ENCODE results near the gene GALT. TPM values are rescaled to one million over a fixed set of nuclear protein-coding genes. Genes with fewer than 3 reads are reported as not detected.

GALT gene
- total and polyA plus RNA-seq, 4 donors = 58.6 to 196 (median 115) TPM

- peak within 1 kb of the TSS; percentile 73 to 85 (median 77) for H3K4me3 ChIP-seq (ENCODE audit: low read depth in 1 of 3, low read length in 3 of 3)
- H3K27ac ChIP-seq (ENCODE audit: low read depth in 1 of 2, low read length in 2 of 2) = peak within 1 kb of the TSS; percentile 80 to 86
- TF ChIP-seq ATF3 (IDR thresholded peaks at IDR 0.05) (no peak), SP1 (IDR thresholded peaks at IDR 0.05) (peak; percentile 70), FOXA1 (IDR thresholded peaks at IDR 0.05) (no peak), EGR1 (IDR thresholded peaks at IDR 0.05; ENCODE audit: low read depth in 2 of 2) (no peak), CTCF (IDR thresholded peaks at IDR 0.05; ENCODE audit: low read depth, low read length, missing input control) (no peak), YY1 (IDR thresholded peaks at IDR 0.05) (peak; percentile 58), MAX (IDR thresholded peaks at IDR 0.05) (no peak), FOXA2 (IDR thresholded peaks at IDR 0.05) (no peak), RXRA (IDR thresholded peaks at IDR 0.05) (no peak), NR2F2 (IDR thresholded peaks at IDR 0.05) (no peak), REST (IDR thresholded peaks at IDR 0.05) (peak; percentile 71), JUND (IDR thresholded peaks at IDR 0.05) (no peak), RAD21 (IDR thresholded peaks at IDR 0.05) (peak in 1 of 2 donors; percentile 3), HNF4A (conservative IDR thresholded peaks at IDR 0.05) (peak; percentile 8 to 15), ZBTB33 (IDR thresholded peaks at IDR 0.05) (no peak), HNF4G (IDR thresholded peaks at IDR 0.05) (no peak), GABPA (IDR thresholded peaks at IDR 0.05 in 1 of 2, conservative IDR thresholded peaks at IDR 0.05 in 1 of 2) (peak in 1 of 2 donors; percentile 39), TAF1 (conservative IDR thresholded peaks at IDR 0.05) (no peak)
- DNase-seq (ENCODE audit: low spot score) = peak; percentile 95
- peaks cover 12 to 56% (median 53%) of the 10 kb centered on the region in 4 donors for H3K4me1 ChIP-seq (ENCODE audit: control insufficient read depth in 4 of 4, insufficient read depth in 4 of 4, low read length in 3 of 4)
- no peaks in the 10 kb centered on the region for H3K27me3 ChIP-seq (ENCODE audit: control insufficient read depth in 4 of 4, insufficient read depth in 4 of 4, low read length in 3 of 4)
- H3K9me3 ChIP-seq (ENCODE audit: control insufficient read depth in 4 of 4, low read length in 3 of 4) = no peaks in the 10 kb centered on the region
- peaks cover 0 to 4% (median 2%) of the 10 kb centered on the region in 4 donors for H3K36me3 ChIP-seq (ENCODE audit: control insufficient read depth in 4 of 4, insufficient read depth in 3 of 4, low read depth in 1 of 4, low read length in 3 of 4)
- WGBS = under 1% methylated on average over 74 of the region's 74 CpGs
- peak within 1 kb of the TSS; percentile 57 to 87 for H3K9ac ChIP-seq (ENCODE audit: low read depth in 1 of 2, low read length in 2 of 2)
Measured at GRCh38 chr9:34637356-34638137, 8.9 kb upstream of the GALT start, which contains the start of gene SIGMAR1. Gene SIGMAR1, minus strand, starts transcription at chr9:34637787. Its CDS starts 90 bp downstream, at chr9:34637697.

Measured in liver (tissue), 9 donors.